HEK293T (cell line): ENCODE results near the gene LTB4R.

Source experiments
- CTCF ChIA-PET: fragments of 350-600 bp; formaldehyde crosslinking; extraction: SDS; loops from one replicate; lab custom pipeline; 2021; ENCODE audit warnings: antibody characterized with exemption, inconsistent platforms; lab: Yijun Ruan, JAX
- POLR2A ChIA-PET: fragments of 350-600 bp; formaldehyde crosslinking; extraction: SDS; loops from one replicate; lab custom pipeline; 2020; ENCODE audit warnings: antibody characterized with exemption, inconsistent platforms; lab: Yijun Ruan, JAX
- DNase-seq: peaks from one replicate; pipeline ENCODE4 v3.0.0; 2012; ENCODE audit warnings: mixed read lengths; ENCODE audit errors: extremely low spot score
- ARNT ChIP-seq: fragments of 450-650 bp; IDR thresholded peaks from 2 replicates; pipeline ENCODE4 v1.6.1; 2017; ENCODE audit warnings: mild to moderate bottlenecking
- BHLHE40 ChIP-seq: fragments of 450-650 bp; IDR thresholded peaks from 2 replicates; pipeline ENCODE4 v1.6.1; 2016; ENCODE audit warnings: mild to moderate bottlenecking, moderate library complexity, borderline replicate concordance
- CTBP1 ChIP-seq: fragments of 450-650 bp; IDR thresholded peaks from 2 replicates; pipeline ENCODE4 v1.6.1; 2016; ENCODE audit warnings: borderline replicate concordance
- ELF4 ChIP-seq: fragments of 450-650 bp; IDR thresholded peaks from 2 replicates; pipeline ENCODE4 v1.6.1; 2017; ENCODE audit warnings: antibody characterized with exemption
- FOXA1 ChIP-seq: fragments of 450-650 bp; IDR thresholded peaks from 2 replicates; pipeline ENCODE4 v1.6.1; 2016; ENCODE audit warnings: mild to moderate bottlenecking
- FOXK2 ChIP-seq: fragments of 450-650 bp; IDR thresholded peaks from 2 replicates; pipeline ENCODE4 v1.6.1; 2016; ENCODE audit warnings: mild to moderate bottlenecking
- FOXM1 ChIP-seq: fragments of 450-650 bp; IDR thresholded peaks from 2 replicates; pipeline ENCODE4 v1.6.1; 2017; ENCODE audit warnings: mild to moderate bottlenecking, borderline replicate concordance
- HDGF ChIP-seq: fragments of 450-650 bp; IDR thresholded peaks from 2 replicates; pipeline ENCODE4 v1.6.1; 2017; ENCODE audit warnings: antibody characterized with exemption, borderline replicate concordance
- L3MBTL2 ChIP-seq: fragments of 450-650 bp; conservative IDR thresholded peaks from 2 replicates; pipeline ENCODE4 v1.6.1; 2016; ENCODE audit warnings: mild to moderate bottlenecking
- LEF1 ChIP-seq: fragments of 450-650 bp; IDR thresholded peaks from 2 replicates; pipeline ENCODE4 v1.6.1; 2017; ENCODE audit warnings: mild to moderate bottlenecking, borderline replicate concordance
- NFRKB ChIP-seq: fragments of 450-650 bp; IDR thresholded peaks from 2 replicates; pipeline ENCODE4 v1.6.1; 2016; ENCODE audit warnings: mild to moderate bottlenecking, moderate library complexity
- PKNOX1 ChIP-seq: fragments of 450-650 bp; IDR thresholded peaks from 2 replicates; pipeline ENCODE4 v1.6.1; 2016
- SP1 ChIP-seq: fragments of 450-650 bp; IDR thresholded peaks from 2 replicates; pipeline ENCODE4 v1.6.1; 2017
- SUZ12 ChIP-seq: fragments of 450-650 bp; IDR thresholded peaks from 2 replicates; pipeline ENCODE4 v1.6.1; 2016; ENCODE audit warnings: mild to moderate bottlenecking
- TARDBP ChIP-seq: fragments of 450-650 bp; IDR thresholded peaks from 2 replicates; pipeline ENCODE4 v1.6.1; 2016
- ZNF384 ChIP-seq: fragments of 450-650 bp; IDR thresholded peaks from 2 replicates; pipeline ENCODE4 v1.6.1; 2016

Gene LTB4R

GRCh38 chr14:24293525-24293924 is 17.8 kb upstream of the LTB4R start:
- ChIA-PET CTCF (interaction anchor here (1.2 to 1.9 kb wide), 3 partner anchors 14 to 51 kb away, joined by 5 to 8 read pairs (median 5); partner anchors contain the start of genes CIDEB and TINF2), POLR2A (interaction anchor here (1.0 to 2.9 kb wide), 2 partner anchors 51 to 147 kb away, joined by 5 to 22 read pairs; partner anchors contain the start of genes PSME2, RNF31 and TINF2)
- TF ChIP-seq ARNT, result no peak
- no peak for DNase-seq

GRCh38 chr14:24296341-24297157 is 14.8 kb upstream of the LTB4R start:
- ChIA-PET CTCF (interaction anchor here (0.6 to 5.6 kb wide), 15 partner anchors 9 to 1408 kb away, joined by 3 to 69 read pairs (median 4); partner anchors contain the start of genes CIDEB, MDP1, TINF2 and TM9SF1), POLR2A (interaction anchor here (1.1 to 8.8 kb wide), 7 partner anchors 25 to 140 kb away, joined by 3 to 139 read pairs (median 5); partner anchors contain the start of genes CHMP4A, GMPR2, RABGGTA and TINF2)
- DNase-seq, result peak; percentile 75
- TF ChIP-seq FOXA1, result no peak
- TF ChIP-seq SUZ12, result no peak
- TF ChIP-seq FOXM1, result no peak
- TF ChIP-seq ARNT, result no peak
- TF ChIP-seq SP1, result no peak
- no peak for TF ChIP-seq ZNF384
- no peak for TF ChIP-seq BHLHE40
- no peak for TF ChIP-seq LEF1
- no peak for TF ChIP-seq NFRKB
- no peak for TF ChIP-seq TARDBP
- no peak for TF ChIP-seq L3MBTL2
- TF ChIP-seq ELF4, result no peak
- no peak for TF ChIP-seq FOXK2
- no peak for TF ChIP-seq HDGF
- TF ChIP-seq PKNOX1, result no peak
- TF ChIP-seq CTBP1, result no peak

- TF ChIP-seq ELF4 (0 out of 2 replicates have a peak, but pooled peaks have one; percentile 16), ZNF384 (no peak), FOXM1 (no peak)
- ChIA-PET POLR2A (interaction anchor here (1.0 to 8.8 kb wide), 9 partner anchors 16 to 139 kb away, joined by 3 to 139 read pairs (median 4); partner anchors contain the start of genes CHMP4A, GMPR2, RABGGTA and TINF2), CTCF (interaction anchor here (0.6 to 5.6 kb wide), 17 partner anchors 10 to 1409 kb away, joined by 3 to 69 read pairs (median 4); partner anchors contain the start of genes CIDEB, MDP1, RABGGTA and TINF2)
- peak; percentile 47 for DNase-seq
Measured at GRCh38 chr14:24297190-24297964, 13.9 kb upstream of the LTB4R start.

- ChIA-PET POLR2A (interaction anchor here (0.6 to 8.8 kb wide), 11 partner anchors 8 to 184 kb away, joined by 3 to 139 read pairs (median 3); partner anchors contain the start of genes CIDEB, DCAF11, KHNYN and LTB4R2), CTCF (interaction anchor here (0.8 to 5.6 kb wide), 7 partner anchors 9 to 133 kb away, joined by 3 to 69 read pairs (median 4); partner anchors contain the start of genes CHMP4A, CIDEB, MDP1 and TINF2)
- no peak for DNase-seq
- no peak for TF ChIP-seq HDGF
- no peak for TF ChIP-seq ZNF384
- no peak for TF ChIP-seq FOXK2
- no peak for TF ChIP-seq FOXA1
- no peak for TF ChIP-seq BHLHE40
- TF ChIP-seq FOXM1, result no peak
- TF ChIP-seq ELF4, result no peak
- TF ChIP-seq TARDBP, result no peak
- TF ChIP-seq PKNOX1, result no peak
- no peak for TF ChIP-seq SUZ12
- TF ChIP-seq L3MBTL2, result no peak
- TF ChIP-seq SP1, result no peak
Measured at GRCh38 chr14:24298892-24299254, 12.4 kb upstream of the LTB4R start.

- ChIA-PET CTCF (interaction anchor here (0.8 to 5.6 kb wide), 8 partner anchors 8 to 132 kb away, joined by 3 to 69 read pairs (median 4); partner anchors contain the start of genes CHMP4A, CIDEB, MDP1 and TINF2), POLR2A (interaction anchor here (0.6 to 8.8 kb wide), 13 partner anchors 9 to 185 kb away, joined by 3 to 139 read pairs (median 3); partner anchors contain the start of genes CIDEB, DCAF11, KHNYN and LTB4R2)
- TF ChIP-seq SP1 (no peak), HDGF (no peak), L3MBTL2 (peak; percentile 79), ZNF384 (no peak), SUZ12 (no peak)
- peak; percentile 95 for DNase-seq
Measured at GRCh38 chr14:24299255-24300191, 11.8 kb upstream of the LTB4R start, which contains the start of the genes DHRS1 and NOP9. DHRS1 (minus strand) TSS chr14:24299780; CDS start chr14:24299106, 674 bp downstream. NOP9 (plus strand) TSS chr14:24299850; CDS start chr14:24299955, 105 bp downstream.
